ENCODE data around the gene FOLR1.
"Not testable (repeated sequence)": the region's sequence is repeated elsewhere in the genome, so short reads cannot be mapped to it uniquely, and the experiment has no call there.

FOLR1 gene

GRCh38 chr11:72177656-72178055, 14.3 kb upstream of the FOLR1 start:
- no peak for TF ChIP-seq CTCF (IDR thresholded peaks at IDR 0.05; ENCODE audit: insufficient read depth, low read depth, low read length, missing control alignments)
- no peak for DNase-seq (ENCODE audit: low read depth)
- H3K4me3 ChIP-seq (ENCODE audit: low read length), result no peak overlapping the region

GRCh38 chr11:72179049-72179803, 12.7 kb upstream of the FOLR1 start:
- no peak overlapping the region for H3K4me3 ChIP-seq (ENCODE audit: low read length)
- DNase-seq (ENCODE audit: low read depth), result no peak
- TF ChIP-seq CTCF (IDR thresholded peaks at IDR 0.05; ENCODE audit: insufficient read depth, low read depth, low read length, missing control alignments), result no peak

- no peak overlapping the region for H3K4me3 ChIP-seq (ENCODE audit: low read length)
- DNase-seq (ENCODE audit: low read depth), result no peak
- no peak for TF ChIP-seq CTCF (IDR thresholded peaks at IDR 0.05; ENCODE audit: insufficient read depth, low read depth, low read length, missing control alignments)
Measured at GRCh38 chr11:72179804-72180396, 12.0 kb upstream of the FOLR1 start.

GRCh38 chr11:72180892-72181552, 10.9 kb upstream of the FOLR1 start:
- DNase-seq (ENCODE audit: low read depth), result peak; percentile 80
- H3K4me3 ChIP-seq (ENCODE audit: low read length), result peak overlapping the region; percentile 13

GRCh38 chr11:72181553-72181958, 10.4 kb upstream of the FOLR1 start:
- peak; percentile 58 for TF ChIP-seq CTCF (IDR thresholded peaks at IDR 0.05; ENCODE audit: insufficient read depth, low read depth, low read length, missing control alignments)
- DNase-seq (ENCODE audit: low read depth), result peak; percentile 61
- not testable (repeated sequence) for H3K4me3 ChIP-seq (ENCODE audit: low read length)

- DNase-seq (ENCODE audit: low read depth), result no peak
- no peak for TF ChIP-seq CTCF (IDR thresholded peaks at IDR 0.05; ENCODE audit: insufficient read depth, low read depth, low read length, missing control alignments)
- no peak overlapping the region for H3K4me3 ChIP-seq (ENCODE audit: low read length)
Measured at GRCh38 chr11:72188267-72188666, 3.7 kb upstream of the FOLR1 start.

GRCh38 chr11:72189455-72190250, 2.3 kb upstream of the FOLR1 start:
- no peak for TF ChIP-seq CTCF (IDR thresholded peaks at IDR 0.05; ENCODE audit: insufficient read depth, low read depth, low read length, missing control alignments)
- no peak overlapping the region for H3K4me3 ChIP-seq (ENCODE audit: low read length)
- no peak for DNase-seq (ENCODE audit: low read depth)
